HepG2 (cell line): ENCODE measurements around the gene ARTN. TPM values are rescaled to one million over a fixed set of nuclear protein-coding genes. Genes with fewer than 3 reads are reported as not detected.

ENCODE experiments used
- BRF2 ChIP-seq: sonication (generic); formaldehyde crosslinking; IDR thresholded peaks from 2 replicates; pipeline ENCODE4 v1.8.1; 2022; ENCODE audit warnings: mild to moderate bottlenecking, missing genetic modification reagents
- CBX2 ChIP-seq, 2 experiments: fragments of 200-600 bp in 1 of 2; sonication (generic); formaldehyde crosslinking in 1 of 2; IDR thresholded peaks; 2 replicates each; pipeline versions ENCODE4 v1.7.0 to v1.8.1; 2018 to 2022; ENCODE audit warnings: low read depth in 2 of 2, low read length in 1 of 2, mild to moderate bottlenecking in 1 of 2, missing genetic modification reagents in 1 of 2
- CEBPB ChIP-seq: IDR thresholded peaks from 2 replicates; pipeline ENCODE4 v1.6.1; 2011; ENCODE audit warnings: low read depth, low read length, improper control_type of control experiment, borderline replicate concordance
- GMEB1 ChIP-seq: sonication (generic); formaldehyde crosslinking; IDR thresholded peaks from 2 replicates; pipeline ENCODE4 v1.5.1; 2020; ENCODE audit warnings: missing genetic modification reagents, mild to moderate bottlenecking, borderline replicate concordance
- HES4 ChIP-seq: sonication (generic); formaldehyde crosslinking; IDR thresholded peaks from 2 replicates; pipeline ENCODE4 v1.9.0; 2021; ENCODE audit warnings: mild to moderate bottlenecking, missing genetic modification reagents, borderline replicate concordance
- MAZ ChIP-seq, 2 experiments: sonication (generic) in 1 of 2; formaldehyde crosslinking in 1 of 2; IDR thresholded peaks; 2 replicates each; pipeline versions ENCODE4 v1.5.0 to v1.6.1; 2012 to 2020; ENCODE audit warnings: low read depth in 2 of 2, mild to moderate bottlenecking in 2 of 2, borderline replicate concordance in 1 of 2, improper control_type of control experiment in 1 of 2, low read length in 1 of 2, missing genetic modification reagents in 1 of 2, moderate library complexity in 1 of 2
- MTA3 ChIP-seq: sonication (generic); formaldehyde crosslinking; IDR thresholded peaks from 2 replicates; pipeline ENCODE4 v1.4.0; 2020; ENCODE audit warnings: missing genetic modification reagents
- MTF2 ChIP-seq: sonication (generic); formaldehyde crosslinking; IDR thresholded peaks from 2 replicates; pipeline ENCODE4 v1.5.0; 2020; ENCODE audit warnings: missing genetic modification reagents, borderline replicate concordance
- PITX1 ChIP-seq: sonication (generic); formaldehyde crosslinking; IDR thresholded peaks from 2 replicates; pipeline ENCODE4 v1.5.1; 2020; ENCODE audit warnings: mild to moderate bottlenecking, missing genetic modification reagents
- SIN3B ChIP-seq: fragments of 150-350 bp; IDR thresholded peaks from 2 replicates; pipeline ENCODE4 v1.6.1; 2014; ENCODE audit warnings: low read length
- ZEB1 ChIP-seq: IDR thresholded peaks from 2 replicates; pipeline ENCODE4 v1.6.1; 2012; ENCODE audit warnings: mild to moderate bottlenecking, low read depth, inconsistent platforms; ENCODE audit not compliant: insufficient replicate concordance
- ZNF451 ChIP-seq: sonication (generic); formaldehyde crosslinking; IDR thresholded peaks from 2 replicates; pipeline ENCODE4 v1.5.0; 2020; ENCODE audit warnings: mild to moderate bottlenecking, missing genetic modification reagents
- ZNF616 ChIP-seq: sonication (generic); formaldehyde crosslinking; IDR thresholded peaks from 2 replicates; pipeline ENCODE4 v1.5.0; 2020; ENCODE audit warnings: low read depth, mild to moderate bottlenecking, missing genetic modification reagents
- ZNF652 ChIP-seq: IDR thresholded peaks from 2 replicates; pipeline ENCODE4 v1.6.1; 2016; ENCODE audit warnings: low read depth, borderline replicate concordance
- ZNF782 ChIP-seq: sonication (generic); formaldehyde crosslinking; IDR thresholded peaks from 2 replicates; pipeline ENCODE4 v1.4.0; 2020; ENCODE audit warnings: missing genetic modification reagents, mild to moderate bottlenecking, borderline replicate concordance
- polyA plus RNA-seq, 8 experiments: library from polyadenylated mRNA; depleted of rRNA in 3 of 8; stranded (reverse) in 7 of 8; unstranded in 1 of 8; fragments of >200 nt; fragmentation: Illumina TruSeq in 4 of 8; extraction: Trizol in 4 of 8; gene quantifications; 2 replicates each; pipeline versions ENCODE4 v1.2.1 to v1.2.3, GENCODE V29; 2011 to 2016; ENCODE audit warnings: low read depth in 4 of 8, missing spikeins in 1 of 8, mixed read lengths in 1 of 8; ENCODE audit not compliant: insufficient read depth in 1 of 8
- total RNA-seq, 5 experiments: library from RNA; depleted of rRNA; stranded (reverse); fragments of >200 nt; fragmentation: Illumina TruSeq; extraction: Trizol; gene quantifications; 2 replicates each; pipeline ENCODE4 v1.2.3, GENCODE V29; 2016; ENCODE audit warnings: low read depth in 1 of 5
- TF ChIP-seq, protein P1 (sequence below), 2 experiments: fragments of 450-650 bp in 1 of 2; sonication (generic) in 1 of 2; formaldehyde crosslinking in 1 of 2; IDR thresholded peaks; 2 replicates each; pipeline versions ENCODE4 v1.6.1 to v1.8.0; 2016 to 2022; ENCODE audit warnings: antibody characterized with exemption in 1 of 2, mild to moderate bottlenecking in 1 of 2, missing genetic modification reagents in 1 of 2

ARTN gene
- total and polyA plus RNA-seq, 2 of the 13 experiments (the other 11 are each of a cell fraction or from before 2014, with no cell fraction given): 0.11 to 0.62 TPM

GRCh38 chr1:43969746-43970466 is 36.3 kb downstream of the ARTN start, which contains the start of gene DPH2 (continued):
- no peak for TF ChIP-seq MTF2 (CRISPR knock-in tag)
- no peak for TF ChIP-seq MTA3 (CRISPR knock-in tag)
- no peak for TF ChIP-seq ZNF451 (CRISPR knock-in tag)
- no peak for TF ChIP-seq HES4 (CRISPR knock-in tag)
- TF ChIP-seq ZNF616 (CRISPR knock-in tag): no peak
- no peak for TF ChIP-seq ZEB1
- TF ChIP-seq, protein P1, sequence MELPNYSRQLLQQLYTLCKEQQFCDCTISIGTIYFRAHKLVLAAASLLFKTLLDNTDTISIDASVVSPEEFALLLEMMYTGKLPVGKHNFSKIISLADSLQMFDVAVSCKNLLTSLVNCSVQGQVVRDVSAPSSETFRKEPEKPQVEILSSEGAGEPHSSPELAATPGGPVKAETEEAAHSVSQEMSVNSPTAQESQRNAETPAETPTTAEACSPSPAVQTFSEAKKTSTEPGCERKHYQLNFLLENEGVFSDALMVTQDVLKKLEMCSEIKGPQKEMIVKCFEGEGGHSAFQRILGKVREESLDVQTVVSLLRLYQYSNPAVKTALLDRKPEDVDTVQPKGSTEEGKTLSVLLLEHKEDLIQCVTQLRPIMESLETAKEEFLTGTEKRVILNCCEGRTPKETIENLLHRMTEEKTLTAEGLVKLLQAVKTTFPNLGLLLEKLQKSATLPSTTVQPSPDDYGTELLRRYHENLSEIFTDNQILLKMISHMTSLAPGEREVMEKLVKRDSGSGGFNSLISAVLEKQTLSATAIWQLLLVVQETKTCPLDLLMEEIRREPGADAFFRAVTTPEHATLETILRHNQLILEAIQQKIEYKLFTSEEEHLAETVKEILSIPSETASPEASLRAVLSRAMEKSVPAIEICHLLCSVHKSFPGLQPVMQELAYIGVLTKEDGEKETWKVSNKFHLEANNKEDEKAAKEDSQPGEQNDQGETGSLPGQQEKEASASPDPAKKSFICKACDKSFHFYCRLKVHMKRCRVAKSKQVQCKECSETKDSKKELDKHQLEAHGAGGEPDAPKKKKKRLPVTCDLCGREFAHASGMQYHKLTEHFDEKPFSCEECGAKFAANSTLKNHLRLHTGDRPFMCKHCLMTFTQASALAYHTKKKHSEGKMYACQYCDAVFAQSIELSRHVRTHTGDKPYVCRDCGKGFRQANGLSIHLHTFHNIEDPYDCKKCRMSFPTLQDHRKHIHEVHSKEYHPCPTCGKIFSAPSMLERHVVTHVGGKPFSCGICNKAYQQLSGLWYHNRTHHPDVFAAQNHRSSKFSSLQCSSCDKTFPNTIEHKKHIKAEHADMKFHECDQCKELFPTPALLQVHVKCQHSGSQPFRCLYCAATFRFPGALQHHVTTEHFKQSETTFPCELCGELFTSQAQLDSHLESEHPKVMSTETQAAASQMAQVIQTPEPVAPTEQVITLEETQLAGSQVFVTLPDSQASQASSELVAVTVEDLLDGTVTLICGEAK (IDR thresholded peaks at IDR 0.05): peak; percentile 70
- TF ChIP-seq, protein P1 (CRISPR knock-in tag; IDR thresholded peaks at IDR 0.05): no peak
- no peak for TF ChIP-seq ZNF782 (CRISPR knock-in tag)
- no peak for TF ChIP-seq PITX1
- TF ChIP-seq GMEB1 (CRISPR knock-in tag): peak; percentile 61
- no peak for TF ChIP-seq CEBPB
- no peak for TF ChIP-seq MAZ (IDR thresholded peaks at IDR 0.05; ENCODE audit: borderline replicate concordance, low read depth, low read length)
- TF ChIP-seq MAZ (CRISPR knock-in tag; IDR thresholded peaks at IDR 0.05; ENCODE audit: low read depth): 0 out of 2 replicates have a peak, but pooled peaks have one; percentile 1
- no peak for TF ChIP-seq SIN3B
- no peak for TF ChIP-seq BRF2 (CRISPR knock-in tag)
- TF ChIP-seq ZNF652 (CRISPR knock-in tag): no peak
- no peak for TF ChIP-seq CBX2 (IDR thresholded peaks at IDR 0.05; ENCODE audit: low read depth, low read length)
- no peak for TF ChIP-seq CBX2 (CRISPR knock-in tag; IDR thresholded peaks at IDR 0.05; ENCODE audit: low read depth)
